Hypothalamus (tissue), 51 donors: ENCODE data around the gene BAIAP3.

Source experiments
- DNase-seq, 51 donors: peaks; one replicate each; lab custom pipeline; 2025; lab: John Stamatoyannopoulos, UW

BAIAP3 gene

DNA sequence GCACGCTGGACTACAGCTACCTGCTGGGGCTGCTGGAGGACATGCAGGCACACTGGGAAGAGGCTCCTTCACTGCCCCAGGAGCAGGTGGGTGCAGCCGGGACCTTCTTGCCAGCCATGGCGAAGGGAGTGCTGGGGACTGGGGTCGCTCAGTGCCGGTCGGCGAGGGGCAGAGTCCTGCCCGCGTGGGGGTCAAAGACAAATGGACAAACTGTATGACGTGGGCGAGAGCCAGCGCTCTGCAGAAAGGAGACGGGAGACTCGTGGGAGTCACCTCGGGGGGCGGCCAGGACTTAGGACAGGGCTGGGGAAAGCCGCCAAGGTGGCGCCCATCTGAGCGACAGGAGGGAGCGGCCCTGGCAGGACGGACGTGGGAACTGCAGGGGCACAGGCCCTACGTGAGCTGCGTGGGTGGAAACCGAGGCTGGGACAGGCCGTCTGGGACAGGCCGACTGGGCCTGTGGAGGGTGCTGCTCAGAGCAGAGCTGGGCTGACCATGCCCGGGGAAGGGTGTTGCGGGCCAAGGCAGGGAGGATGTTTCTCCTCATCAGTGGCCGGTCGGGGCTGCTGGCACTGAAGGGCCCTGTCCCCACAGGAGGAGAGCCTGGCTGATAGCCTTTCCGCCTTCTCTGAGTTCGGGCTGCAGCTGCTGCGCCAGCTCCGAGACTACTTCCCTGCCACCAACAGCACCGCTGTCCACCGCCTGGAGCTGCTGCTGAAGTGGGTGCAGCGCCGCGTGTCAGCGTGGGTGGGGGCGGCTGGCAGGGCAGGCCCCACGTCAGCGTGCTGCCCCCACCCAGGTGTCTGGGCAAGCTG is 10.2 kb downstream of the BAIAP3 start:
- no peak for DNase-seq

DNA sequence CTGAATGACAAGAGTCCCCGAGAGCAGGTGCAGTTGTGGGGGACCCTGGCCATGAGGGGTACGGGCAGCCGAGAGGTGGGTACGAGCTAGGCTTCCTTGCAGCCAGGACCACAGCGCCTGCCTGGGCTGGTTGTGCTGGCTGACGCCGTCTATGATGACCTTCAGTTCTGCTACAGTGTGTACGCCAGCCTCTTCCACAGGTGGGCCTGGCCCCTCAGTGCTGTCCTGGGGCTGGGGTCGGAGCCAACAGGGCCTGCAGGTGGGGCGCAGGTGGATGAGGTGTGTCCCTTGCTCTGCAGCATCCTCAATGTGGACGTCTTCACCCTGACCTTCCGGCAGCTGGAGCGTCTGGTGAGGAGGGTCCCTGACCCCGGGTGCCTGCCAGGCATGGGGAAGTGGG is 11.1 kb downstream of the BAIAP3 start:
- DNase-seq: no peak

- DNase-seq: no peak
These were observed 11.6 kb downstream of the BAIAP3 start for GRCh38 chr16:1345087-1345486.

DNA sequence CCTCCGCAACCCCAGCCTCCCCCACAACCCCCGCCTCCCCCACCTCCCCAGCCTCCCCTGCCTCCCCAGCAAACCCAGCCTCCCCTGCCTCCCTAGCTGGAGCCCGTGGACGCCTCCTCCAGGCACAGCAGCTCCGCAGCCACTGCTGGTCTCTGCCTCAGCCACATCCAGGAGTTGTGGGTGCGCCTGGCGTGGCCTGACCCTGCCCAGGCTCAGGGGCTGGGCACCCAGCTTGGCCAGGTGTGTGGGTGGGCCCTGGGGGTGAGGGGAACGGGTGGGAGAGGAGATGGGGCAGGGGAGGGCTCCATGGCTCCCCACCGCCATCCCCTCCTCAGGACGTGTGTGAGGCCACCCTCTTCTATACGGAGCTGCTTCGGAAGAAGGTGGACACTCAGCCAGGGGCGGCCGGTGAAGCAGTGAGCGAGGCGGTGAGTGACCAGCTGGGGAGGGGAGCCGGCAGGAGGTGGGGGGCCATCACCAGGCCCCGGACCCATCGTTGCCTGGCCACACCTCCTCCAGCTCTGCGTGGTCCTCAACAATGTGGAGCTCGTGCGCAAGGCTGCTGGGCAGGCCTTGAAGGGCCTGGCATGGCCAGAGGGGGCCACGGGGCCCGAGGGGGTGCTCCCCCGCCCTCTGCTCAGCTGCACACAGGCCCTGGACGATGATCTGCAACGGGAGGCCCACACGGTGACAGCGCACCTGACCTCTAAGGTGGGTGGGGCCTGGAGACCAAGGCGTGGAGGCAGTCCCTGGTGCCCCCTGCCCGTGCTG is 12.4 kb downstream of the BAIAP3 start:
- DNase-seq: no peak

DNA sequence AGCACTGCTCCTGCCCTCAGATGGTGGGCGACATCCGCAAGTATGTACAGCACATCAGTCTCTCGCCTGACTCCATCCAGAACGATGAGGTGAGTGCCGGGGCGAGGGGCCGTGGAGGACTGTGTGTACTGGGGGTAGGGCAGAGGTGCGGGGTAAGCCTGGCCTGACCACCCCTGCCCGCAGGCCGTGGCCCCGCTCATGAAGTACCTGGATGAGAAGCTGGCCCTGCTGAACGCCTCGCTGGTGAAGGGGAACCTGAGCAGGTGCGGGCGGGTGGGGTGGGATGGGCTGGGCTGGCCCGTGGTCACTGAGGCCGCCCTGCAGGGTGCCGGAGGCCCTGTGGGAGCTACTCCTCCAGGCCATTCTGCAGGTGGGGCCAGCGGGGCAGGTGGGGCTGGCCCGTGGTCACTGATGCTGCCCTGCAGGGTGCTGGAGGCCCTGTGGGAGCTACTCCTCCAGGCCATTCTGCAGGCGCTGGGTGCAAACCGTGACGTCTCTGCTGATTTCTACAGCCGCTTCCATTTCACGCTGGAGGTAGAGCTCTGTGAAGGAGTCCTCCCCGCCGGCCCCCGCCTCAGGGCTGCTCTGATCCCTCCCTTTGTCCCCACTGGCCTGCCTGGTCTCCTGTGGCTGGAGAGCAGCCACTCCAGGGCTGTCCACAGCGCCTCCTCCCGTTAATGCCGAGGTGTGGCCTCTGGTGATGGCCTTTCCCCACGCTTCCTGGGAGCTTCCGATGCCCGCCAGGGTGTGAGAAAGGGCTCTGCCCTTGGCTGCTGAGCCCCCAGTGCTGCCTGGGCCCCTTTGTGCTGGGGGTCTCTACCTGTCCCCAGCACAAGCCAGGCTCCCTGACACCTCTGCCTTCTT is 13.2 kb downstream of the BAIAP3 start:
- no peak for DNase-seq

DNA sequence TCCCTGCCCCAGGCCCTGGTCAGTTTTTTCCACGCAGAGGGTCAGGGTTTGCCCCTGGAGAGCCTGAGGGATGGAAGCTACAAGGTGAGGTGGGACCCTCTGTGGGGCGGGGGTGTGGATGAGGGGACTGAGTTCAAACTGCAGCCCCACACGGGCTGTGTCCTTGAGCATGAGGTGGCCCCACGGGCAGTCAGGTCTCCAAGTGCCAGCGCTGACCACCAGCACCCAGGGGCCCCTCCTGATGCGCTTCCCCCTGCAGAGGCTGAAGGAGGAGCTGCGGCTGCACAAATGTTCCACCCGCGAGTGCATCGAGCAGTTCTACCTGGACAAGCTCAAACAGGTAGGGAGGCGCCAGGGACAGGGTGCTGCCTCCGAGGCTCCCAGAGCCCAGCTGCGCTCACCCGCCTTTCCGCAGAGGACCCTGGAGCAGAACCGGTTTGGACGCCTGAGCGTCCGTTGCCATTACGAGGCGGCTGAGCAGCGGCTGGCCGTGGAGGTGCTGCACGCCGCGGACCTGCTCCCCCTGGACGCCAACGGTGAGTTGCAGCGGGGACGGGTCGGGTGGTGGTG is 13.9 kb downstream of the BAIAP3 start:
- DNase-seq: no peak

GRCh38 chr16:1347962-1348361 is 14.5 kb downstream of the BAIAP3 start:
- no peak for DNase-seq

DNA sequence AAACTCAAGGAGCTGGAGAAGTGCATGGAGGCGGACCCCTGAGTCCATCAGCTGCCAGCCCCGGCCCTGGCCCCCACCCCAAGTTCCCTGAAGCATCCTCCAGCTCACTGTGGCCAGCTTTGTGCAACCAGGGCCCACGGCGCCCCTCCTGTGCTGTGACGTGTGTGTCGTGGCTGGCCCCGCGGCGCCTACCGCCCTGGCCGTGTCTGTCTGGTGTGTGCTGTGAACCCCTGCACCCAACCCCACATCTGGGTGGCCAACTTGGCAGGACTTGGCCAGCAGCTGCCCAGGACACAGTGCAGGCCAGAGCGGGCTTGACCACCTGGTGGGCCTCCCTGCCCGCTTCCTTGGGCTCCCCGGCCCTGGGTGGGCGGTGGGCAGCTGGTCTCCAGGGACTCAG is 15.0 kb downstream of the BAIAP3 start:
- DNase-seq: no peak

GRCh38 chr16:1348926-1349325 is 15.5 kb downstream of the BAIAP3 start:
- DNase-seq: no peak

GRCh38 chr16:1349351-1349750 is 15.9 kb downstream of the BAIAP3 start:
- no peak for DNase-seq

GRCh38 chr16:1349951-1350350 is 16.5 kb downstream of the BAIAP3 start:
- DNase-seq: no peak

GRCh38 chr16:1350691-1351090 is 17.2 kb downstream of the BAIAP3 start:
- DNase-seq: no peak

- no peak for DNase-seq
These were observed 17.8 kb downstream of the BAIAP3 start for GRCh38 chr16:1351215-1351581.

GRCh38 chr16:1351582-1352362 is 18.3 kb downstream of the BAIAP3 start, which contains the start of the genes GNPTG and TSR3:
GNPTG (plus strand) TSS chr16:1351931; CDS start chr16:1351966, 35 bp downstream.
TSR3 (minus strand) TSS chr16:1351878; CDS start chr16:1351804, 74 bp downstream.
- peak in 49 of 51 donors; percentile 12 to 84 (median 65) for DNase-seq

DNA sequence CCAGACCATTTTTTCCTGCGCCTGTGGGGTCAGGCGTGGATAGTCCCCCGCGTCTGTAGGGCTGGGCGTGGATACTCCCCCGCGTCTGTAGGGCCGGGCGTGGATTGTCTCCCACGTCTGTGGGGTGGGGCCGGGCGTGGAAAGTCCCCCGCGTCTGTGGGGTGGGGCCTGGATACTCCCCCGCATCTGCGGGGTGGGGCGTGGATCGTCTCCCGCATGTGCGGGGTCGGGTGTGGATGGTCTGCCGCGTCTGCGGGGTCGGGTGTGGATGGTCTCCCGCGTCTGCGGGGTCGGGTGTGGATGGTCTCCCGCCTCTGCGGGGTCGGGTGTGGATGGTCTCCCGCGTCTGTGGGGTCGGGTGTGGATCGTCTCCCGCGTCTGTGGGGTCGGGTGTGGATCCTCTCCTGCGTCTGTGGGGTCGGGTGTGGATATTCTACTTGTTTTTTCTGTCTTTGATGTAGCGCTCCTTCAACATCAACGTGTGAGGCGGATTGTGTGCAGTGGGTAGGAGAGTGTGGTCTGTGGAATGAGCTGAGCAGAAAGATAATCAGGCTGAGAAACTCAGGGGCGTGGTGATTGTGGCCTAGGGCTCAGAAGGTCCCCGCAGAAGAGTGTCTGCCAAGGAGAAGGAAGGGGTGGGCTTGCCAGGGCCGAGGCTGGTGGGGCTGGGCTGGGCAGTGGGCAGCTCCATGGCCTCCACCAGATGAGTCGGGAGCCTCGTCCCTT is 21.5 kb downstream of the BAIAP3 start:
- DNase-seq: no peak

GRCh38 chr16:1355591-1355990 is 22.1 kb downstream of the BAIAP3 start:
- DNase-seq: no peak

GRCh38 chr16:1356061-1356900 is 22.8 kb downstream of the BAIAP3 start:
- no peak for DNase-seq

- no peak for DNase-seq
These were observed 24.6 kb downstream of the BAIAP3 start for GRCh38 chr16:1357906-1358566.
